K562 (cell line): Measurements from ENCODE around the gene SLBP. TPM values are rescaled to one million over a fixed set of nuclear protein-coding genes. Genes with fewer than 3 reads are reported as not detected.
A peak's percentile ranks its signal among the peaks of the same experiment; 100 is the strongest.

ENCODE experiments used
- ATAC-seq: fragments of 200-7000 bp; cut with Tn5 transposase; 3 replicates; pipeline ENCODE4 v1.9.1; 2020; ENCODE audit warnings: moderate library complexity
- BruUV-seq: library from RNA; stranded (reverse); fragments of 400-500 nt; replicated peaks from 2 replicates; lab custom pipeline; 2021; lab: Mats Ljungman, UMichigan
- CTCF ChIA-PET: fragments of 300-600 bp; formaldehyde crosslinking; extraction: SDS; loops from one replicate; lab custom pipeline; 2021; ENCODE audit warnings: low intra/inter-chr PET ratio; lab: Yijun Ruan, JAX
- POLR2A ChIA-PET: fragments of 300-600, 350-650 bp; sonication (Branson Sonifier 250); formaldehyde crosslinking; extraction: SDS; loops from one replicate; lab custom pipeline; 2021; ENCODE audit warnings: antibody characterized with exemption, inconsistent platforms; lab: Yijun Ruan, JAX
- DNase-seq, 4 experiments: peaks; one replicate each; pipeline versions ENCODE4 v3.0.0 to v3.0.0-alpha.2; 2011 to 2018; ENCODE audit warnings: low spot score in 3 of 4, mixed read lengths in 3 of 4; ENCODE audit errors: extremely low read depth in 1 of 4
- FAIRE-seq: peaks from 2 replicates; lab custom pipeline; 2011; peaks lifted over from hg19 to GRCh38; lab: Jason Lieb, UNC
- H2AFZ ChIP-seq: 2 replicates; pipeline ENCODE4 v1.6.0; 2011; ENCODE audit warnings: low read depth, low read length, control low read depth, inconsistent platforms
- H3K27ac ChIP-seq: fragments of 200-600 bp; 3 replicates; pipeline ENCODE4 v1.8.0; 2011; ENCODE audit warnings: low read depth, mild to moderate bottlenecking, control low read depth, inconsistent platforms, low read length, moderate library complexity, mixed read lengths; ENCODE audit errors: extremely low read depth
- H3K27me3 ChIP-seq, 2 experiments: fragments of 300-600 bp in 1 of 2; 2 replicates in 1 of 2; 3 replicates in 1 of 2; pipeline versions ENCODE4 v1.6.0 to v1.8.0; 2011; ENCODE audit warnings: inconsistent platforms in 2 of 2, low read length in 2 of 2, mild to moderate bottlenecking in 1 of 2, mixed read lengths in 1 of 2, moderate library complexity in 1 of 2; ENCODE audit not compliant: control insufficient read depth in 2 of 2, insufficient read depth in 2 of 2
- H3K36me3 ChIP-seq: fragments of 300-600 bp; 3 replicates; pipeline ENCODE4 v1.8.0; 2011; ENCODE audit warnings: mild to moderate bottlenecking, low read length, inconsistent platforms; ENCODE audit not compliant: control insufficient read depth, insufficient read depth
- H3K4me1 ChIP-seq, 2 experiments: fragments of 200-600 bp in 1 of 2; replicated peaks in 1 of 2; 2 replicates in 1 of 2; 3 replicates in 1 of 2; pipeline versions ENCODE4 v1.5.1 to v1.8.0; 2011; ENCODE audit warnings: inconsistent platforms in 2 of 2, low read length in 2 of 2, mild to moderate bottlenecking in 1 of 2, mixed read lengths in 1 of 2, moderate library complexity in 1 of 2; ENCODE audit not compliant: control insufficient read depth in 2 of 2, insufficient read depth in 2 of 2
- H3K4me2 ChIP-seq: 2 replicates; pipeline ENCODE4 v1.6.1; 2011; ENCODE audit warnings: low read length, control low read depth, inconsistent platforms, mixed read lengths; ENCODE audit not compliant: insufficient read depth
- H3K4me3 ChIP-seq: fragments of 200-600 bp; sonication (generic), shearing (Covaris generic); 2 replicates; pipeline ENCODE4 v1.5.1; 2016; ENCODE audit warnings: control low read depth, inconsistent platforms
- H3K79me2 ChIP-seq: fragments of 200-600 bp; 3 replicates; pipeline ENCODE4 v1.8.0; 2011; ENCODE audit warnings: low read length, inconsistent platforms; ENCODE audit not compliant: control insufficient read depth, insufficient read depth
- H3K9ac ChIP-seq, 2 experiments: 2 replicates each; pipeline versions ENCODE4 v1.6.0 to v1.6.1; 2011; ENCODE audit warnings: low read depth in 2 of 2, low read length in 2 of 2, control low read depth in 1 of 2, inconsistent platforms in 1 of 2, mild to moderate bottlenecking in 1 of 2, mixed read lengths in 1 of 2; ENCODE audit not compliant: insufficient read depth in 1 of 2
- H3K9me1 ChIP-seq: one replicate; pipeline ENCODE4 v1.6.0; 2011; ENCODE audit warnings: inconsistent platforms, mild to moderate bottlenecking, low read length, moderate library complexity; ENCODE audit not compliant: control insufficient read depth, insufficient read depth
- H3K9me3 ChIP-seq: replicated peaks from 2 replicates; pipeline ENCODE4 v1.5.1; 2011; ENCODE audit warnings: low read depth, low read length, inconsistent platforms; ENCODE audit not compliant: control insufficient read depth, insufficient read depth
- H4K20me1 ChIP-seq: replicated peaks from 2 replicates; pipeline ENCODE4 v1.6.1; 2011; ENCODE audit warnings: low read length, inconsistent platforms, mixed read lengths; ENCODE audit not compliant: control insufficient read depth, insufficient read depth
- BRF1 ChIP-seq: IDR thresholded peaks from 3 replicates; pipeline ENCODE4 v1.6.1; 2011; ENCODE audit warnings: borderline replicate concordance, mild to moderate bottlenecking; ENCODE audit not compliant: insufficient read length; ENCODE audit errors: extremely low read depth
- FOXJ3 ChIP-seq: sonication (generic); formaldehyde crosslinking; IDR thresholded peaks from 2 replicates; pipeline ENCODE4 v1.4.0; 2020; ENCODE audit warnings: mild to moderate bottlenecking, missing genetic modification reagents
- HNRNPLL ChIP-seq: fragments of 200-400 bp; formaldehyde crosslinking; IDR thresholded peaks from 2 replicates; pipeline ENCODE4 v1.6.1; 2017; ENCODE audit warnings: low read length, low read depth, mild to moderate bottlenecking; ENCODE audit not compliant: poor library complexity, severe bottlenecking
- PCBP1 ChIP-seq: fragments of 200-400 bp; formaldehyde crosslinking; IDR thresholded peaks from 2 replicates; pipeline ENCODE4 v1.6.1; 2018; ENCODE audit warnings: mild to moderate bottlenecking, low read depth, low read length; ENCODE audit not compliant: poor library complexity, severe bottlenecking
- PML ChIP-seq: IDR thresholded peaks from 2 replicates; pipeline ENCODE4 v1.6.1; 2012; ENCODE audit warnings: low read length, inconsistent platforms
- PPARD ChIP-seq: fragments of 250-450 bp; sonication (Bioruptor Pico); IDR thresholded peaks from 2 replicates; pipeline ENCODE4 v1.8.0; 2022; ENCODE audit warnings: inconsistent platforms, mild to moderate bottlenecking, moderate library complexity
- RNF219 ChIP-seq: fragments of 250-450 bp; sonication (Bioruptor Pico); IDR thresholded peaks from 2 replicates; pipeline ENCODE4 v1.5.0; 2022; ENCODE audit warnings: mild to moderate bottlenecking
- RUNX1 ChIP-seq: sonication (generic); IDR thresholded peaks from 2 replicates; pipeline ENCODE4 v1.6.1; 2016; ENCODE audit warnings: antibody characterized with exemption, low read depth
- SRF ChIP-seq, 2 experiments: fragments of 250-450, 450-650 bp in 1 of 2; sonication (Bioruptor Pico) in 1 of 2; sonication (generic) in 1 of 2; formaldehyde crosslinking; IDR thresholded peaks; 2 replicates each; pipeline versions ENCODE4 v1.5.0 to v1.5.1; 2020 to 2022; ENCODE audit warnings: mild to moderate bottlenecking in 1 of 2, missing genetic modification reagents in 1 of 2
- STAG1 ChIP-seq: sonication (generic); formaldehyde crosslinking; IDR thresholded peaks from 2 replicates; pipeline ENCODE4 v1.5.0; 2020; ENCODE audit warnings: missing genetic modification reagents, borderline replicate concordance
- TCF15 ChIP-seq: fragments of 250-450 bp; sonication (Bioruptor Pico); IDR thresholded peaks from 2 replicates; pipeline ENCODE4 v1.8.0; 2022; ENCODE audit warnings: moderate library complexity, mild to moderate bottlenecking, inconsistent platforms
- THAP12 ChIP-seq: fragments of 250-450 bp; sonication (Bioruptor Pico); IDR thresholded peaks from 2 replicates; pipeline ENCODE4 v1.9.0; 2021; ENCODE audit warnings: mild to moderate bottlenecking, inconsistent platforms
- THRB ChIP-seq: fragments of 450-650 bp; formaldehyde crosslinking; conservative IDR thresholded peaks from 2 replicates; pipeline ENCODE4 v1.4.0; 2022; ENCODE audit warnings: mild to moderate bottlenecking, missing genetic modification characterization
- ZNF175 ChIP-seq: fragments of 200-800 bp; sonication (Bioruptor generic); IDR thresholded peaks from 2 replicates; pipeline ENCODE4 v1.6.1; 2016; ENCODE audit warnings: low read depth, mild to moderate bottlenecking, missing genetic modification characterization, missing compliant biosample characterization
- ZNF384 ChIP-seq: IDR thresholded peaks from 2 replicates; pipeline ENCODE4 v1.6.1; 2012; ENCODE audit warnings: low read depth, low read length, improper control_type of control experiment
- WGBS: fragments of 100-300 bp; shearing (Covaris generic); methylation state at CpG from one replicate; pipeline ENCODE4 v1.1.6; 2016; ENCODE audit warnings: low coverage, mixed read lengths; ENCODE audit not compliant: insufficient coverage; ENCODE audit errors: missing lambda C conversion rate; 5-methylcytosine and 5-hydroxymethylcytosine counted together
- in situ Hi-C: fragments of 300-500 bp; cut with MboI; formaldehyde crosslinking; loops from 4 replicates; pipeline ENCODE4 v1.15.0; 2018; ENCODE audit warnings: inconsistent platforms, mixed read lengths
- intact Hi-C: fragments of 100-400 bp; cut with micrococcal nuclease; formaldehyde crosslinking; loops from 2 replicates; pipeline ENCODE4 v1.14.2; 2022
- polyA plus RNA-seq, 8 experiments: library from polyadenylated mRNA; depleted of rRNA in 4 of 8; stranded (reverse) in 5 of 8; unstranded in 3 of 8; fragments of >200 nt; fragmentation: Nextera tagmentation in 2 of 8; fragmentation: Illumina TruSeq in 1 of 8; extraction: Ambion mirVana in 2 of 8; extraction: Trizol in 1 of 8; gene quantifications; 2 replicates each; pipeline versions ENCODE4 v1.2.1 to v1.2.3, GENCODE V29; 2011 to 2014; ENCODE audit warnings: inconsistent platforms in 1 of 8, missing spikeins in 1 of 8
- total RNA-seq, 7 experiments: library from RNA; depleted of rRNA in 6 of 7; stranded (reverse); fragments of >200 nt in 6 of 7; fragmentation: Illumina TruSeq in 2 of 7; extraction: Trizol in 2 of 7; gene quantifications; 2 replicates each; pipeline versions ENCODE4 v1.2.1 to v1.2.3, GENCODE V29; 2011 to 2021; ENCODE audit warnings: low replicate concordance in 1 of 7

Gene SLBP
- total and polyA plus RNA-seq, 9 of the 15 experiments (the other 6 are each of a cell fraction or from before 2014, with no cell fraction given) = 49.4 to 221 (median 162) TPM

GRCh38 chr4:1748465-1748995, 36.4 kb upstream of the SLBP start:
- POLR2A ChIA-PET = interaction anchor here (0.6 to 1.3 kb wide), 5 partner anchors 9 to 67 kb away, joined by 3 to 10 read pairs (median 3); no protein-coding TSS in a partner anchor
- peak overlapping the region; percentile 91 for H2AFZ ChIP-seq
- peaks cover 15 to 92% of the 10 kb centered on the region in 2 experiments for H3K4me1 ChIP-seq
- no peak overlapping the region for H3K27ac ChIP-seq
- ATAC-seq (peak; percentile 80), FAIRE-seq (no peak), DNase-seq (peak; percentile 90 to 93 (median 92))
- intact Hi-C loops (loop anchor here (1.0 to 5.0 kb wide), 3 partner anchors 62 to 439 kb away; no protein-coding TSS in a partner anchor), in situ Hi-C loops (no loop called here)
- CTCF ChIA-PET = interaction anchor here (0.6 to 6.2 kb wide), 7 partner anchors 44 to 162 kb away, joined by 3 to 94 read pairs (median 3); no protein-coding TSS in a partner anchor
- BruUV-seq = no TSS peak
- no peaks in the 10 kb centered on the region for H3K79me2 ChIP-seq
- 0 out of 2 replicates have a peak overlapping the region, but pooled peaks have one; percentile 13 for H3K4me3 ChIP-seq
- no peaks in the 10 kb centered on the region for H3K27me3 ChIP-seq
- peak overlapping the region; percentile 63 for H3K4me2 ChIP-seq
- H3K9ac ChIP-seq = peak overlapping the region in 1 of 2 experiments; percentile 87; a peak in 2 of 4 replicates
- H4K20me1 ChIP-seq = no peaks in the 10 kb centered on the region
- WGBS = 6% methylated on average over 25 of the region's 29 CpGs
- no peaks in the 10 kb centered on the region for H3K9me3 ChIP-seq
- H3K36me3 ChIP-seq = peaks cover 18% of the 10 kb centered on the region; the same call in 1 of the 3 replicates
- peaks cover 5% of the 10 kb centered on the region for H3K9me1 ChIP-seq
- TF ChIP-seq TCF15 (no peak), ZNF384 (no peak), THAP12 (CRISPR knock-in tag) (0 out of 2 replicates have a peak, but pooled peaks have one; percentile 46), ZNF175 (CRISPR knock-in tag) (no peak), PCBP1 (peak; percentile 99), BRF1 (no peak), SRF (CRISPR knock-in tag; IDR thresholded peaks at IDR 0.05) (peak in 1 of 2 experiments; percentile 46; a peak in 1 of 4 replicates), PML (no peak), RUNX1 (no peak), THRB (CRISPR knock-in tag) (no peak), FOXJ3 (CRISPR knock-in tag) (no peak), PPARD (CRISPR knock-in tag) (no peak), RNF219 (CRISPR knock-in tag) (no peak), HNRNPLL (no peak), STAG1 (peak; percentile 91)
